Adipocyte (in vitro differentiated cells): ENCODE measurements around the gene COL4A1.

Source experiments
- DNase-seq: peaks from one replicate; pipeline ENCODE4 v3.0.0-alpha.2; 2015; ENCODE audit warnings: low read depth
- H3K27me3 ChIP-seq: replicated peaks from 2 replicates; pipeline ENCODE4 v1.7.0; 2013; ENCODE audit warnings: mild to moderate bottlenecking, low read length, moderate library complexity; ENCODE audit not compliant: control insufficient read depth, insufficient read depth
- H3K36me3 ChIP-seq: 2 replicates; pipeline ENCODE4 v1.7.0; 2013; ENCODE audit warnings: low read length, mild to moderate bottlenecking, moderate library complexity; ENCODE audit not compliant: control insufficient read depth, insufficient read depth, severe bottlenecking
- H3K4me1 ChIP-seq: 2 replicates; pipeline ENCODE4 v1.7.0; 2013; ENCODE audit warnings: mild to moderate bottlenecking, low read length, moderate library complexity; ENCODE audit not compliant: control insufficient read depth, insufficient read depth
- H3K4me3 ChIP-seq: 2 replicates; pipeline ENCODE4 v1.7.0; 2013; ENCODE audit warnings: mild to moderate bottlenecking, low read length, moderate library complexity
- H3K9ac ChIP-seq: 2 replicates; pipeline ENCODE4 v1.7.0; 2013; ENCODE audit warnings: mild to moderate bottlenecking, low read length, moderate library complexity
- H3K9me3 ChIP-seq: 2 replicates; pipeline ENCODE4 v1.7.0; 2013; ENCODE audit warnings: mild to moderate bottlenecking, low read length, moderate library complexity; ENCODE audit not compliant: control insufficient read depth

Gene COL4A1

DNA sequence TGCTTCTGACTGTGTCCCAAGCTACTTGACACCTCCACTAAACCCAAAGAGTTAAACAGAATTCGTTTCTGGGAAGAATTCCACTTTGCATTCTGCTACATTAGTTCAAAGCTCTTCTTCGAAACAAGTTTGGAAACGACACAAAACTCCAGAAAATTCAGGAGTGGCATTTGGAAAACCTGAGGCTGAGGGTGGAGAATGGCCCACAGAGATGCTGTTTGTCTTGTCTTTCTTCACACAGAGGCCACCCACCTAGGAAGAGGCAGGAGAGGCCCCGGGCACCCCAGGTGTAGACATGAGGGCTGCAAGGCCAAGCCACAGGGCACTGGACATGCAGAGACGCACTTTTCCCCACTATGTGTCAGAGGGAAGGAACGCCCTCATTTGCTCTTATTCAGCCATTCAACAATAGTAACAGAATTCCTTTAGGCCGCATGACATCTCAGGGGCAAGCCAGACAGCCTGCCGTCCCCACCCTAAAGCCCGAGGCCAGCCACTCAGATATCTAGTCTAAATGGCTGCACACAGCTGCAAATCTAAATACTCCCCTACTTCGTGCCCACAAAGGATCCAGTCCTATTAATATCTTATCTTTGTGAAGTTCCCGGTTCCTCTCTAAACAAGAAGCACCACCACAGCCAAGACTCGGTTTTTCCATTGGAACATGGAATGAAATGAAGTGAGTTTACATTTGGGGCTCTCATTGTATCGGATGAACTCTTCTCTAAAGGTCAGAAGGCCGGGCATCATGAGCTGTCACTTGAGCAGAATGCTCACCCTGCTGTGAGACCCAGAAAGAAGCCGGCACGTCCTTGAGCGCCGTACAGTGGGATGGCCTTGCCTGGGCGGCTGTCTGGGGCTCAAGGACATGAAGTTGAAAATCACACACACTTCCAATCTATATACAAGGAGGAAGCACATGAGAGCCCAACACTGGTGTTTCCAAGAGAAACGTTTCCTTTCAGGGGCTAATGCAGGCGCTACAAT is 19.8 kb downstream of the COL4A1 start:
- H3K27me3 ChIP-seq, result no peaks in the 10 kb centered on the region
- no peak overlapping the region for H3K4me3 ChIP-seq
- DNase-seq, result no peak
- no peaks in the 10 kb centered on the region for H3K9me3 ChIP-seq
- H3K4me1 ChIP-seq, result peaks cover 36% of the 10 kb centered on the region
- H3K9ac ChIP-seq, result no peak overlapping the region
- H3K36me3 ChIP-seq, result peaks cover 71% of the 10 kb centered on the region

- H3K36me3 ChIP-seq, result peaks cover 72% of the 10 kb centered on the region
Measured at GRCh38 chr13:110285991-110286832, 20.7 kb downstream of the COL4A1 start.

GRCh38 chr13:110284779-110285484 is 22.0 kb downstream of the COL4A1 start:
- Histone ChIP-seq H3K27me3 (no peaks in the 10 kb centered on the region), H3K4me3 (no peak overlapping the region), H3K9me3 (no peaks in the 10 kb centered on the region), H3K36me3 (peaks cover 60% of the 10 kb centered on the region), H3K4me1 (peaks cover 58% of the 10 kb centered on the region), H3K9ac (peak overlapping the region; percentile 37)
- DNase-seq, result peak; percentile 39

More at GRCh38 chr13:110285991-110286832, 20.7 kb downstream of the COL4A1 start:
- Histone ChIP-seq H3K9me3 (no peaks in the 10 kb centered on the region), H3K27me3 (no peaks in the 10 kb centered on the region), H3K4me1 (peaks cover 45% of the 10 kb centered on the region), H3K9ac (no peak overlapping the region), H3K4me3 (no peak overlapping the region)
- DNase-seq, result no peak

DNA sequence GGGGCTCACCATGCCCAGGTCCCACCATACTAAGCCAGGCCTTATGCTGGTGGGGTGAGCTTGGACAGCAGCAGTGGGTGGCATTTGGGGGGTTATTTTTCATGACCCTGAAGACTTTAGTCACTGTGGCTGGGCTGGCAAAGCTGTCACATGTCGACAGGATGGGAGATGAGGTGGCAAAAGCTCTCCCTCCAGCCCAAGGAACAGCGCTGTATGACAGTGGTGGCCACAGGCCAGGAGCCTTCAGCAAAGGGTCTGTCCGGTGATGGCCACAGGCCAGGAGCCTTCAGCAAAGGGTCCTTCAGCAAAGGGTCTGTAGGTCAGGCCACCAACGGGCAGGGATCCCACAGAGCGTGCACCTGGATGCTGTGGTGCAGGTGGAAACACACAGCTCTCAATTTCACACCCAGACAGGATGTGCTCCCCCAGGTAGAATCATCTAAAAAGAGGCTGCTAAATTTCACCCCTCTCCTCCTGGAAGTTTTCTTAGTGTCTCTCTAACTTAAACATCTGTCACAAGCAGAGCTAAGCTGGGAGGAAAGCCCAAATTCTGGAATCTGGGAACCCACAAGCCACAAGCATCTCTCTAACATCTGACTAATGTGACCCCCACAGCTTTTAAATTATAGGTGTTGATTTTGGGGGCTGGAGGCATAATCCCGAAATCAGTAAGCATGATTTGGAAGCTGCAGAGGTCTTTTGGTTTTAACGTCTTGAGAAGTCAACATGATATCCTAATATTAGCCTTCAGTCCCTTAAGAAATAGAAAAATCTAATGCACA is 23.0 kb downstream of the COL4A1 start:
- no peaks in the 10 kb centered on the region for H3K27me3 ChIP-seq

DNA sequence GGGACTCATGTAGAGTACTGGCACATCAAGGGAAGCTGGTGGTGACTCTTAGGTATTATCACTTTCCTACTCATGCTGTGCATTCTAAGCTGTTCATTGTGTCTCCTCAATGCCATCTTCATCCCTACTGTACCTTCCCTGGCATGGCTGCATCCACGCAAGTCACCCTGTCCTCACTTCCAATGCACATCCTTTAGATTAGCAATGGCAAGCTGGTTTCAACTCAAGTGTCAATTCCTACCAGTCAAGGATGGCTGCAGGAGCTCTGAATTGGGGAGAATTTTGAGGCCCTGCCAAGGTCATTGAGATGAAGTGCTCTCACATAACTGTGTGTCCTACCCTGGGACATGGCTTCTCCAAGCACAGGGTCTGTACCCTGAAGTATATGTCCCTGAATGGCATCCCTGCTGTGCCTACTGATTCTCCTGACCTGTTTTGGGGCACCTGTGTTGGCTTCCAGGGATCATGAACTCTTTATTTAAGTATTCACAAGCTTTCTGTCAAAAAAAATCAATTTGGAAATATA is 24.6 kb downstream of the COL4A1 start:
- Histone ChIP-seq H3K4me3 (no peak overlapping the region), H3K36me3 (peaks cover 44% of the 10 kb centered on the region), H3K9me3 (no peaks in the 10 kb centered on the region), H3K4me1 (peaks cover 82% of the 10 kb centered on the region), H3K9ac (no peak overlapping the region), H3K27me3 (no peaks in the 10 kb centered on the region)
- no peak for DNase-seq

More for the DNA sequence above, 23.0 kb downstream of the COL4A1 start:
- Histone ChIP-seq H3K4me1 (peaks cover 68% of the 10 kb centered on the region), H3K9me3 (no peaks in the 10 kb centered on the region), H3K9ac (no peak overlapping the region), H3K36me3 (peaks cover 50% of the 10 kb centered on the region), H3K4me3 (no peak overlapping the region)
- DNase-seq, result no peak

- Histone ChIP-seq H3K4me3 (no peak overlapping the region), H3K4me1 (peaks cover 84% of the 10 kb centered on the region), H3K36me3 (peaks cover 38% of the 10 kb centered on the region), H3K9ac (no peak overlapping the region), H3K9me3 (no peaks in the 10 kb centered on the region), H3K27me3 (no peaks in the 10 kb centered on the region)
- no peak for DNase-seq
Measured at GRCh38 chr13:110281736-110282135, 25.2 kb downstream of the COL4A1 start.

DNA sequence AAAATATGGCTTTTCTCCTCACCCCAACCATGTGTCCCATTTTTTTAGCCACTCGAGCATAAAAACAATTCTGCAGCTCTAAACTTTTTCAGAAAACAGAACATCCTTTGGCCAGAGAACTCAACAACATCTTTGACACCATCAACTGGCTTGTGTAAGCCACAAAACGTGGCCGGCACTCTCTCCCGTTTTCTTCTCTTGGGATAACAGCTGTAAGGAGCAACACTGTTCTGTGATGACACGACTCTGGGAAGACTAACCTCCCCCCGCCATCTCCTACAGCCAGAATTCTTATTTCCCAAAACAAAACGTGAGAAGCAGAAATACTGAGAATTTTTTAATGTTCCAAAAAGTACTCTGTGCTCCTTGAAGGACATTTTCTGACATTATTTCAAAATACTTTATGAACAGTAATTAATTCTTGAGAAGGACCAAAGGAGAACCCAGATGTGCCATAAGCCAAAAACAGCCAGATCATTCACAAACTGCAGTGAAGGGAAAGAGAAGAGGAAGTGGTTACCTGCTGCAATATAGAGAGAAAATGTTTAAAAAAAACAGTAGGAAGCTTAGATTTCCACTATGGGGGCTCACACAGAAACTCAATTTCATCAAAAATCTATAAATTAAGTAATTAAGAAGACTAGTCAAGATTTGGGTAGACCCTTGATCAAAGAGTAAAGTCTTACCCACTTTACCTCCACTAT is 25.8 kb downstream of the COL4A1 start:
- Histone ChIP-seq H3K36me3 (peaks cover 32% of the 10 kb centered on the region), H3K4me1 (peaks cover 90% of the 10 kb centered on the region), H3K27me3 (no peaks in the 10 kb centered on the region), H3K9ac (peak overlapping the region; percentile 35), H3K9me3 (no peaks in the 10 kb centered on the region), H3K4me3 (no peak overlapping the region)
- DNase-seq, result no peak

GRCh38 chr13:110280231-110280813 is 26.6 kb downstream of the COL4A1 start:
- H3K36me3 ChIP-seq, result peaks cover 29% of the 10 kb centered on the region
- no peaks in the 10 kb centered on the region for H3K9me3 ChIP-seq
- no peaks in the 10 kb centered on the region for H3K27me3 ChIP-seq
- no peak for DNase-seq
- H3K4me3 ChIP-seq, result no peak overlapping the region
- H3K9ac ChIP-seq, result peak overlapping the region; percentile 35
- H3K4me1 ChIP-seq, result peaks cover 93% of the 10 kb centered on the region

DNA sequence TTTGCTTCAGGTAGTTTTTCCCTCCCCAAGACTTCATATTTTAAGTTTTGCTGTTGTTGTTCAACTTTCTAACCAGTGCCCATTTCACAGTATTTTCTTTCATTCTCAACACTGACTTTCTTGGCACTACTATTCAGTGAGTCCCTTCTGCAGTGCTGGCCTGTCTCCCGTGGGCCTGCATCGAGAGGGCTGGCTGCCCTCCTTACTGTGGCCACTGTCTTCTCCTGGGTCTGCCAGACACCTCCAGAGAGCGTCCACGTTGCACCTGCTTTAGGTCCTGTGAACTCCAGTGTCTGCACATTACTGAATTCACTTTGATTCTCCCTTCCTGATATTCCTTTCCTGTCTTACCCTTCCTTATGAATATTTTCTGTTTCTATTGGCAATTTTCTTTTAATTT is 27.3 kb downstream of the COL4A1 start:
- no peak for DNase-seq
- H3K36me3 ChIP-seq, result peaks cover 25% of the 10 kb centered on the region

More for the DNA sequence above, 27.3 kb downstream of the COL4A1 start:
- H3K4me1 ChIP-seq, result peaks cover 93% of the 10 kb centered on the region
- no peaks in the 10 kb centered on the region for H3K9me3 ChIP-seq
- peak overlapping the region; percentile 7 for H3K9ac ChIP-seq
- no peak overlapping the region for H3K4me3 ChIP-seq
- H3K27me3 ChIP-seq, result no peaks in the 10 kb centered on the region
